WERI-Rb-1 (cell line): ENCODE measurements around the gene LRIG2.
"Not testable (repeated sequence)": the region's sequence is repeated elsewhere in the genome, so short reads cannot be mapped to it uniquely, and the experiment has no call there.

Experiments
- DNase-seq: peaks from one replicate; pipeline ENCODE4 v3.0.0-alpha.2; 2020
- H3K27ac ChIP-seq: fragments of 250-450 bp; sonication (Bioruptor Pico); 2 replicates; pipeline ENCODE4 v1.5.1; 2020; ENCODE audit warnings: mild to moderate bottlenecking, moderate library complexity
- H3K27me3 ChIP-seq: fragments of 250-450 bp; sonication (Bioruptor Pico); 2 replicates; pipeline ENCODE4 v1.5.1; 2021; ENCODE audit warnings: mild to moderate bottlenecking, low read depth, moderate library complexity; ENCODE audit not compliant: insufficient read depth, severe bottlenecking
- H3K36me3 ChIP-seq: fragments of 250-450 bp; sonication (Bioruptor Pico); 2 replicates; pipeline ENCODE4 v1.5.1; 2020; ENCODE audit warnings: mild to moderate bottlenecking, moderate library complexity
- H3K4me3 ChIP-seq: 2 replicates; pipeline ENCODE4 v1.5.1; 2011; ENCODE audit warnings: low read depth, mild to moderate bottlenecking, control low read depth, low read length
- H3K9me3 ChIP-seq: fragments of 250-450 bp; sonication (Bioruptor Pico); 2 replicates; pipeline ENCODE4 v1.5.1; 2021; ENCODE audit warnings: mild to moderate bottlenecking, moderate library complexity; ENCODE audit not compliant: severe bottlenecking
- TF ChIP-seq, protein P1 (sequence below): IDR thresholded peaks from 2 replicates; pipeline ENCODE4 v1.5.1; 2011; ENCODE audit warnings: low read depth, mild to moderate bottlenecking, control low read depth, inconsistent platforms, low read length

LRIG2 gene

DNA sequence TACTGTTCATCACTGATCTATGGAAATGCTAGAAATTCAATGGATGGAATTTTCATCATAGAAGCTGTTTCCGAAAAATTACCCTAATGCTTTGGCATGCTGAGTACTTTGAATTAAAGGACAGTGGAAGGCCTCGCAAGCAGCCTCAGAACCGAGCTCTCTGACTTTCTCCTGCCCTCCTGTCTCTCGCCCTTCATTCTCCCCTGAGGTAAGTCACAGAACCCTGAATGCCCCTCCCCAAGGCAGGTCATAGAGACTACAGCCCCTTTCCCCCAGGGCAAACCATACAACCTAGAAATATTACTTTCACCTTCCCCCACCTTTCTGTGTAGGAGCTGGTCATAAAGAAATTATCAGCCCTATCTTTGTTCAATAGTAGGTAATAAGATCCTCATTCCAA is 74.8 kb downstream of the LRIG2 start:
- no peaks in the 10 kb centered on the region for H3K9me3 ChIP-seq
- H3K27ac ChIP-seq, result no peak overlapping the region
- TF ChIP-seq, protein P1, sequence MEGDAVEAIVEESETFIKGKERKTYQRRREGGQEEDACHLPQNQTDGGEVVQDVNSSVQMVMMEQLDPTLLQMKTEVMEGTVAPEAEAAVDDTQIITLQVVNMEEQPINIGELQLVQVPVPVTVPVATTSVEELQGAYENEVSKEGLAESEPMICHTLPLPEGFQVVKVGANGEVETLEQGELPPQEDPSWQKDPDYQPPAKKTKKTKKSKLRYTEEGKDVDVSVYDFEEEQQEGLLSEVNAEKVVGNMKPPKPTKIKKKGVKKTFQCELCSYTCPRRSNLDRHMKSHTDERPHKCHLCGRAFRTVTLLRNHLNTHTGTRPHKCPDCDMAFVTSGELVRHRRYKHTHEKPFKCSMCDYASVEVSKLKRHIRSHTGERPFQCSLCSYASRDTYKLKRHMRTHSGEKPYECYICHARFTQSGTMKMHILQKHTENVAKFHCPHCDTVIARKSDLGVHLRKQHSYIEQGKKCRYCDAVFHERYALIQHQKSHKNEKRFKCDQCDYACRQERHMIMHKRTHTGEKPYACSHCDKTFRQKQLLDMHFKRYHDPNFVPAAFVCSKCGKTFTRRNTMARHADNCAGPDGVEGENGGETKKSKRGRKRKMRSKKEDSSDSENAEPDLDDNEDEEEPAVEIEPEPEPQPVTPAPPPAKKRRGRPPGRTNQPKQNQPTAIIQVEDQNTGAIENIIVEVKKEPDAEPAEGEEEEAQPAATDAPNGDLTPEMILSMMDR, result no peak
- H3K36me3 ChIP-seq, result no peaks in the 10 kb centered on the region
- DNase-seq, result no peak
- no peaks in the 10 kb centered on the region for H3K27me3 ChIP-seq
- no peak overlapping the region for H3K4me3 ChIP-seq

DNA sequence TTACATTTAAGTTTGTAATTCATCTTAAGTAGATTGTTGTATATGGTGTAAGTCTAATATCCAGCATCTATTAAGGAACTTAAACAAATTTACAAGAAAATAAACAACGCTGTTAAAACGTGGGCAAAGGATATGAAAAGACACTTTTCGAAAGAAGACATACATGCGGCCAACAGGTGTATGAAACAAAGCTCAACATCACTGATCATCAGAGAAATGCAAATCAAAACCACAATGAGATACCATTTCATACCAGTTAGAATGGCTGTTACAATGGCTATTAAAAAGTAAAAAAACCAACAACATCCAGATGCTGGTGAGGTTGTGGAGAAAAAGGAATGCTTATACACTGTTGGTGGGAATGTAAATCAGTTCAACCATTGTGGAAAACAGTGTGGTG is 77.5 kb downstream of the LRIG2 start:
- H3K4me3 ChIP-seq, H3K27me3 ChIP-seq, DNase-seq, H3K27ac ChIP-seq, H3K36me3 ChIP-seq, H3K9me3 ChIP-seq: not testable (repeated sequence)

DNA sequence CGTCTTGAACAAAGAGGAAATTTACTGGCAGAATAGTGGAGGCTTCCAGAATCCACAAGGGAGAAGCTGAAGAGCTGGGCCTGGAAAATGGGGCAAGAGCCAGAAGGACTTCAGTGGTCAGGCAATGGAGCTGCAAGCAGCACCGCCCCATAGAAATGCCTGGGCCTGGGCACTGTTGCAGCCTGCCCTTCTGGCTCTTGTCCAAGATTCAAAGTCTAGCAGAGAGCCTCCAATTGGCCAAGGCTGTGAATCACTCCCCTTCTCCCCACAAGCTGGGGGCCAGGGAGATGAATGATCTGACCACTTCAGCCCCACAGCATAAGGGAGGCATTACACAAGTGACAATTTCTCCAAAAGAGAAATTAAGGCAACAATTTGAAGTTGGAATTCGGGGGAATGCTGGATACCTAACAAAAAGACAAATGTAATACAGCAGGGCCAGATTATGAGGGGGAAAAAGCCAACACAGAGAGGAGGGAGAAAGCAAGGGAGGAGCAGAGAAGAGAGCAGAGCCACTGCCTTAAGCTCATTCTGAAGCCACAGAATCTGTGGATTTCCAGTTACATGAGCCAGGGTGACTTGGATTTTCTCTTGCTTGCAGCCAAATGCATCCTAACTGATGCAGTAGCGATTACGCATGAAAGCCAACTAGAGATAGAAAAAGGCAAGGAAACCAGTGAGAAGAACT is 80.3 kb downstream of the LRIG2 start:
- TF ChIP-seq, protein P1, result no peak
- H3K4me3 ChIP-seq, result no peak overlapping the region
- H3K9me3 ChIP-seq, result peaks cover 7% of the 10 kb centered on the region
- no peak for DNase-seq
- H3K27ac ChIP-seq, result no peak overlapping the region
- no peaks in the 10 kb centered on the region for H3K36me3 ChIP-seq
- no peaks in the 10 kb centered on the region for H3K27me3 ChIP-seq

DNA sequence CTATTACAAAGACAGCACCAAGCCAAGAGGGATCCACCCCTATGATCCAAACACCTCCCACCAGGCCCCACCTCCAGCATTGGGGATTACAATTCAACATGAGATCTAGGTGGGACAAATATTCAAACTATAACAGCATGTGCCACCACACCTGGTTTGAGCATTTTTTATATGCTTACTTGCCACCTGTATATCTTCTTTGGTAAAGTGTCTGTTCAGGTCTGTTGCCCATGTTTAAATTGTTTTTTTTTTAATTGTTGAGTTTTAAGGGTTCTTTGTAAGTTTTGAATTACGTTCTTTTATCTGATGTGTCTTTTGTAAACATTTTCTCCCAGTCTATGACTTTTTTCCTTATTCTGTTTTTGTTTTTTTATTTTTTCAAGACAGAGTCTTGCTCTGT is 83.4 kb downstream of the LRIG2 start:
- TF ChIP-seq, protein P1, result no peak
- Histone ChIP-seq H3K4me3 (no peak overlapping the region), H3K36me3 (no peaks in the 10 kb centered on the region), H3K9me3 (peaks cover 7% of the 10 kb centered on the region), H3K27me3 (no peaks in the 10 kb centered on the region), H3K27ac (no peak overlapping the region)
- DNase-seq, result no peak

DNA sequence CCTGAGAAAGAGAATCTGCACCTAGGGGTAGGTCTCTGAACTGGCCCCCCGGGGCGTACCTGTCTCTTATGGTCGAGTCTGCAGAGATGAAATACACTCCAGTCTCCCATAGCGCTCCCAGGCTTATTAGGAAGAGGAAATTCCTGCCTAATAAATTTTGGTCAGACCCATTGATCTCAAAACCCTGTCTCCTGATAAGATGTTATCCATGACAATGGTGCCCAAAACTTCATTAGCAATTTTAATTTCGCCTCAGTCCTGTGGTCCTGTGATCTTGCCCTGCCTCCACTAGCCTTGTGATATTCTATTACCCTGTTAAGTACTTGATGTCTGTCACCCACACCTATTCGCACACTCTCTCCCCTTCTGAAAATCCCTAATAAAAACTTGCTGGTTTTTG is 85.7 kb downstream of the LRIG2 start:
- H3K27me3 ChIP-seq, H3K9me3 ChIP-seq, H3K36me3 ChIP-seq, H3K27ac ChIP-seq, H3K4me3 ChIP-seq, DNase-seq: not testable (repeated sequence)

DNA sequence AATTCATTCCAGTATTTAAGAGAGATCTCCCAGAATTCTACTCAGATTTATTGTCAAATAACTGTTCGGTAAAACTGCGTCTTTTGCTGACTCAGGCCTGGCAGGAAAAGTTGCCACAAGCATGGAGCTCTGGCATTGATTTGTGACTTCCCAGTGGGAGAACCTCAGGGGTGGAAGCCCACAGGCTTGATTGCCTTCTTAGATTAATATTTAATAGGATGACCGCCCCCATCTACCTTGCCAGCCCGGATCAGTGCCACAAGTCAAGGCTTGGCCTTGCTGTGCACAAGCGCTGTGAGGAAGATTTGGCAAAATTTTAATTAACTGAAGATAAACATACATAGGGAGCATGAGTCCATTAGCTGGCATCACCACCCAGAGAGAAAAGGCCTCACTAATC is 93.5 kb downstream of the LRIG2 start:
- TF ChIP-seq, protein P1, result no peak
- H3K36me3 ChIP-seq, result no peaks in the 10 kb centered on the region
- H3K27ac ChIP-seq, result no peak overlapping the region

DNA sequence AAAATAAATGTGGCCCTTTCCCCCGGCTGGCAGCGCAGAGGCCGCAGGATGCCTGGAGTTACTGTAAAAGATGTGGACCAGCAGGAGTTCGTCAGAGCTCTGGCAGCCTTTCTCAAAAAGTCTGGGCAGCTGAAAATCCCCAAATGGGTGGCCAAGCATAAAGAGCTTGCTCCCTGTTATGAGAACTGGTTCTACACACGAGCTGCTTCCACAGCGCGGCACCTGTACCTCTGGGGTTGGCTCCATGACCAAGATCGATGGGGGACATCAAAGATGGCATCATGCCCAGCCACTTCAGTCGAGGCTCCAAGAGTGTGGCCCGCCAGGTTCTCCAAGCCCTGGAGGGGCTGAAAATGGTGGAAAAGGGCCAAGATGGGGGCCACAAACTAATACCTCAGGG is 95.9 kb downstream of the LRIG2 start:
- Histone ChIP-seq H3K27me3 (no peaks in the 10 kb centered on the region), H3K36me3 (no peaks in the 10 kb centered on the region), H3K27ac (no peak overlapping the region), H3K4me3 (no peak overlapping the region), H3K9me3 (peaks cover 4% of the 10 kb centered on the region)
- no peak for DNase-seq
- TF ChIP-seq, protein P1, result no peak

More for the DNA sequence above, 93.5 kb downstream of the LRIG2 start:
- no peaks in the 10 kb centered on the region for H3K9me3 ChIP-seq
- H3K4me3 ChIP-seq, result no peak overlapping the region
- no peaks in the 10 kb centered on the region for H3K27me3 ChIP-seq
- no peak for DNase-seq
